Heart right ventricle (tissue), 16 donors: ENCODE data around the gene SLCO1A2. TPM values are rescaled to one million over a fixed set of nuclear protein-coding genes. Genes with fewer than 3 reads are reported as not detected.
"Not testable (repeated sequence)": the region's sequence is repeated elsewhere in the genome, so short reads cannot be mapped to it uniquely, and the experiment has no call there.

Experiments
- ATAC-seq, 8 donors: fragments of 200-7000 bp; cut with Tn5 transposase; one replicate each; pipeline ENCODE4 v1.9.1; 2020; ENCODE audit warnings: mild to moderate bottlenecking in 8 of 8, moderate library complexity in 8 of 8, moderate number of reproducible peaks in 1 of 8
- DNase-seq, 2 donors: peaks; one replicate each; pipeline ENCODE4 v3.0.0-alpha.2; 2020
- H3K27ac ChIP-seq, 10 donors: fragments of 200-600 bp; sonication (generic) in 2 of 10; one replicate each; pipeline versions ENCODE4 v1.5.0 to v1.8.0; 2020 to 2022; ENCODE audit warnings: mild to moderate bottlenecking in 3 of 10
- H3K27me3 ChIP-seq, 7 donors: fragments of 200-600 bp; one replicate each; pipeline ENCODE4 v1.8.0; 2021 to 2022; ENCODE audit warnings: mild to moderate bottlenecking in 2 of 7
- H3K36me3 ChIP-seq, 9 donors: fragments of 200-600 bp; sonication (generic) in 1 of 9; one replicate each; pipeline versions ENCODE4 v1.5.0 to v1.8.0; 2020 to 2022; ENCODE audit warnings: mild to moderate bottlenecking in 2 of 9
- H3K4me1 ChIP-seq, 9 donors: fragments of 200-600 bp; sonication (generic) in 1 of 9; one replicate each; pipeline versions ENCODE4 v1.5.0 to v1.8.0; 2020 to 2022; ENCODE audit warnings: mild to moderate bottlenecking in 4 of 9
- H3K4me3 ChIP-seq, 10 donors: fragments of 200-600 bp; sonication (generic) in 2 of 10; one replicate each; pipeline versions ENCODE4 v1.5.0 to v1.8.0; 2020 to 2022; ENCODE audit warnings: mild to moderate bottlenecking in 7 of 10, moderate library complexity in 2 of 10
- H3K9me3 ChIP-seq, 11 donors: fragments of 200-600 bp in 10 of 11; sonication (generic) in 2 of 11; one replicate each; pipeline versions ENCODE4 v1.5.0 to v1.8.0; 2013 to 2022; ENCODE audit warnings: mild to moderate bottlenecking in 2 of 11, control low read depth in 1 of 11, moderate library complexity in 1 of 11
- CTCF ChIP-seq, 9 donors: fragments of 200-600 bp; sonication (generic) in 2 of 9; IDR thresholded peaks; one replicate each; pipeline versions ENCODE4 v1.5.0 to v1.8.0; 2021 to 2022; ENCODE audit warnings: antibody characterized with exemption in 9 of 9, mild to moderate bottlenecking in 5 of 9, moderate library complexity in 1 of 9
- WGBS, 2 donors: extraction: QIAGEN DNeasy Blood & Tissue Kit; methylation state at CpG; one replicate each; pipeline ENCODE4 v1.1.7; 2013; ENCODE audit warnings: inconsistent platforms in 1 of 2; 5-methylcytosine and 5-hydroxymethylcytosine counted together
- intact Hi-C, 10 donors: fragments of 100-400 bp; cut with DNase I; formaldehyde crosslinking; loops; one replicate each; pipeline versions ENCODE4 v1.11.1 to v1.14.2; 2022
- long read RNA-seq, 3 donors: library from polyadenylated mRNA; unstranded; transcript quantifications; one replicate each; pipeline ENCODE4 v2.0.0, GENCODE V29; 2020 to 2021
- polyA plus RNA-seq, 2 donors: library from polyadenylated mRNA; stranded (reverse); fragments of 200-250 nt; gene quantifications; one replicate each; pipeline ENCODE4 v1.2.3, GENCODE V29; 2013
- total RNA-seq, 10 donors: library from RNA; stranded (reverse); fragmentation: NEBNext Ultra II Directional in 3 of 10; extraction: Animal tissue kit (Norgen Biotek cat#: 25700) in 3 of 10; gene quantifications; one replicate each; pipeline versions ENCODE4 v1.2.1 to v1.2.4, GENCODE V29; 2021 to 2023
- donor health status: Arrhythmogenic right ventricular cardiomyopathy.
- donor health status: ischemic (EF 13 %, LVEDD 7.1; RV severe dilation, severe dysfunction).
- donor health status: healthy with polysubstance abuse.
- donor health status: DM: no; HTN: yes; CAD: no.
- donor health status: DM: no; HTN: no; CAD: no.
- donor health status: ischemic (EF 25% LVEDD 6.9; RV normal size, moderate dysfunction).
- donor health status: ischemic (EF 25% LVEDD 5.7; RV mildly dilated, moderate dysfunction).
- donor health status: healthy.
- donor health status: DM: yes; HTN: yes; CAD: no.
- donor health status: Ischemic cardiomyopathy.
- donor health status: ischemic (EF 35%, LVEDD 5.7; RV mildly dilated, moderate dysfunction).
- donor health status: nonischemic (EF 11% LVEDD 7.7; RV severe dilation, severe dysfunction).
- donor health status: DM: yes; HTN: yes; CAD: no.
- donor health status: PGD.
- donor health status: ischemic (EF 29% LVEDD 5.4; RV normal size, mild dysfunction).
- donor health status: nonischemic (EF 23%, LVEDD 6.1; RV moderate dilation, normal function).

SLCO1A2 gene, protein sequence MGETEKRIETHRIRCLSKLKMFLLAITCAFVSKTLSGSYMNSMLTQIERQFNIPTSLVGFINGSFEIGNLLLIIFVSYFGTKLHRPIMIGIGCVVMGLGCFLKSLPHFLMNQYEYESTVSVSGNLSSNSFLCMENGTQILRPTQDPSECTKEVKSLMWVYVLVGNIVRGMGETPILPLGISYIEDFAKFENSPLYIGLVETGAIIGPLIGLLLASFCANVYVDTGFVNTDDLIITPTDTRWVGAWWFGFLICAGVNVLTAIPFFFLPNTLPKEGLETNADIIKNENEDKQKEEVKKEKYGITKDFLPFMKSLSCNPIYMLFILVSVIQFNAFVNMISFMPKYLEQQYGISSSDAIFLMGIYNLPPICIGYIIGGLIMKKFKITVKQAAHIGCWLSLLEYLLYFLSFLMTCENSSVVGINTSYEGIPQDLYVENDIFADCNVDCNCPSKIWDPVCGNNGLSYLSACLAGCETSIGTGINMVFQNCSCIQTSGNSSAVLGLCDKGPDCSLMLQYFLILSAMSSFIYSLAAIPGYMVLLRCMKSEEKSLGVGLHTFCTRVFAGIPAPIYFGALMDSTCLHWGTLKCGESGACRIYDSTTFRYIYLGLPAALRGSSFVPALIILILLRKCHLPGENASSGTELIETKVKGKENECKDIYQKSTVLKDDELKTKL
- not detected for total RNA-seq
- not detected for polyA plus RNA-seq
- long read RNA-seq, donor 1: 0 reads
- long read RNA-seq, donor 2: 0 reads
- long read RNA-seq, donor 3: 0 reads

DNA sequence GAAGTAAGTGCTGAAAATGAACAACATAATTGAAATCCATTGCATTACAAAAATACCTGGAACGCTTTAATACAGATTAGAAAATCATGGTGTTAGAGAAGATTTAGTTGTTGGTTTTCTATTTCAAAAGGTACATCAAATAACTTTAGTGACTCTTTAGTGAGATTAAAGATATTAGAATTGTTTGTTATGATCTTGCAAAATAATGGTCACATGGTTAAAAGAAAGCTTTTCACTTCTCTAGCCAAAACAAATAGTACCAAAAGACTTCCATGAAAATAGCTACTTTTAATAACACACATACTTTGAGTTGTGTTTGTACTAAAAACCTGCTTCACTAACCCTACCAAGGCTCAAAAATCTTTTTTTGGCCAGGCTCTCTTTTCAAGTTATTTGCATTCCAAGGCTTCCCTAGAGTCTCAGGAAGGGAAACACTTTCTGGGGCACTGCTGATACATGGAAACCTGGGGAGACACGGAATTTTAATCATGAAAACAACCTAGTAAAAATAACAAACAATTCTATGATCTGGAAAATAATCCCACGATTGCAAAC, at the start of gene SLCO1A2:
SLCO1A2 (minus strand) TSS at position 147 of the 555 bp plus-strand sequence. CDS start 270 bp downstream, outside the sequence.
- peaks cover 0 to 23% (median 6%) of the 10 kb centered on the region in 11 donors for H3K9me3 ChIP-seq
- DNase-seq: no peak
- no peaks in the 10 kb centered on the region for H3K36me3 ChIP-seq
- intact Hi-C loops: no loop called here
- 52 to 57% methylated on average over 3 of the region's 3 CpGs for WGBS, 2 donors
- no peak within 1 kb of the TSS for H3K4me3 ChIP-seq
- ATAC-seq: no peak
- TF ChIP-seq CTCF (IDR thresholded peaks at IDR 0.05): no peak
- no peaks in the 10 kb centered on the region for H3K27me3 ChIP-seq
- no peak within 1 kb of the TSS for H3K27ac ChIP-seq
- no peaks in the 10 kb centered on the region for H3K4me1 ChIP-seq

DNA sequence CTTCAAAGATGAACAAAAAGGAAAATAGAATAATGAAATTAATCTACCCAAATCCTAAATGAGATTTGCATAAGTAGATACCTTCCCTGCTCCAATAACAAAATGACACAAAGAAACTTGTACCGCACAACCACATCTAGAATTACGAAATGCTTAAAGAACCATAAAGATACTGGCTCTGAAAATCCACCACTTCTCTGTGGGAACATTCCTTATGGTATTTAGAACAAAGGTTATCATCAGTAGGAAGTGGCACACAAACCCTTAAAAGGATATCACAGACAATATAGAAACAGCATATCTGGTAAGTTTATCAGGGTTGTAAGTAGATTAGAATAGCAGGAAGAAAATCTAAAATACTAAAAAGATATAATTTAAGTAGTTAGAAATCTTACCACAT, 49.5 kb upstream of the SLCO1A2 start:
- Histone ChIP-seq H3K4me3 (no peak overlapping the region), H3K36me3 (no peaks in the 10 kb centered on the region), H3K27ac (no peak overlapping the region), H3K9me3 (no peaks in the 10 kb centered on the region), H3K27me3 (no peaks in the 10 kb centered on the region), H3K4me1 (no peaks in the 10 kb centered on the region)
- ATAC-seq (no peak), DNase-seq (no peak)
- 65 to 70% methylated on average over 2 of the region's 2 CpGs for WGBS, 2 donors
- TF ChIP-seq CTCF (IDR thresholded peaks at IDR 0.05): no peak
- intact Hi-C loops: no loop called here

GRCh38 chr12:21381320-21381719, 46.6 kb upstream of the SLCO1A2 start:
- not testable (repeated sequence) for ATAC-seq
- WGBS, 2 donors: 85 to 90% methylated on average over 5 of the region's 5 CpGs

GRCh38 chr12:21379218-21379617, 44.5 kb upstream of the SLCO1A2 start:
- WGBS, 2 donors: 87 to 89% methylated on average over 3 of the region's 3 CpGs
- no peak for TF ChIP-seq CTCF (IDR thresholded peaks at IDR 0.05)

More at GRCh38 chr12:21381320-21381719, 46.6 kb upstream of the SLCO1A2 start:
- H3K27ac ChIP-seq, H3K27me3 ChIP-seq, H3K36me3 ChIP-seq, H3K4me1 ChIP-seq, H3K4me3 ChIP-seq, intact Hi-C loops, DNase-seq, H3K9me3 ChIP-seq: not testable (repeated sequence)

More at GRCh38 chr12:21379218-21379617, 44.5 kb upstream of the SLCO1A2 start:
- intact Hi-C loops: no loop called here
- no peak overlapping the region for H3K4me3 ChIP-seq
- H3K27ac ChIP-seq: no peak overlapping the region
- H3K27me3 ChIP-seq: peaks cover 0 to 8% (median 0%) of the 10 kb centered on the region in 7 donors
- no peaks in the 10 kb centered on the region for H3K9me3 ChIP-seq
- no peaks in the 10 kb centered on the region for H3K4me1 ChIP-seq
- ATAC-seq (no peak), DNase-seq (no peak)
- no peaks in the 10 kb centered on the region for H3K36me3 ChIP-seq
